ENCODE measurements around the gene THSD7B.

THSD7B gene

DNA sequence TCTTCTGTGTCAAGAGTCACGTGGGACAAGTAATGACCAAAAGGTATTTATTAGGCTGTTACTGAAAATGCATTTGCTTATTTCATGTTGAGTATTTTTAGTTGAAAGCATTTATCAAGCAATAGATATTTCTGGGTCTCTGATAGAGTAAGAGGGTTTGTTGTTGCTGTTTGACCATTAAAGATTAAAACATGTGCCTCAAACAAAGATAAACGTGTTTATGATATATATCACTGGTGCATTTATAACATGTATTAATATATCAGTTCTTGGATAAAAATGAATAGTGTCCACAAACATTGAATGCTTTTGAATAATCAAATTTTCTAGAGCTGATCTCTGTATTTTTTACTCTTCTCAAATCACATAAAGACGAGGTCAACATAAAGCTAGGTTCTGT, 467.7 kb downstream of the THSD7B start:
- DNase-seq (ENCODE audit: low read depth), result no peak
- no peak overlapping the region for H3K4me3 ChIP-seq (ENCODE audit: control insufficient read depth, low read depth, low read length)
- TF ChIP-seq, protein P1, sequence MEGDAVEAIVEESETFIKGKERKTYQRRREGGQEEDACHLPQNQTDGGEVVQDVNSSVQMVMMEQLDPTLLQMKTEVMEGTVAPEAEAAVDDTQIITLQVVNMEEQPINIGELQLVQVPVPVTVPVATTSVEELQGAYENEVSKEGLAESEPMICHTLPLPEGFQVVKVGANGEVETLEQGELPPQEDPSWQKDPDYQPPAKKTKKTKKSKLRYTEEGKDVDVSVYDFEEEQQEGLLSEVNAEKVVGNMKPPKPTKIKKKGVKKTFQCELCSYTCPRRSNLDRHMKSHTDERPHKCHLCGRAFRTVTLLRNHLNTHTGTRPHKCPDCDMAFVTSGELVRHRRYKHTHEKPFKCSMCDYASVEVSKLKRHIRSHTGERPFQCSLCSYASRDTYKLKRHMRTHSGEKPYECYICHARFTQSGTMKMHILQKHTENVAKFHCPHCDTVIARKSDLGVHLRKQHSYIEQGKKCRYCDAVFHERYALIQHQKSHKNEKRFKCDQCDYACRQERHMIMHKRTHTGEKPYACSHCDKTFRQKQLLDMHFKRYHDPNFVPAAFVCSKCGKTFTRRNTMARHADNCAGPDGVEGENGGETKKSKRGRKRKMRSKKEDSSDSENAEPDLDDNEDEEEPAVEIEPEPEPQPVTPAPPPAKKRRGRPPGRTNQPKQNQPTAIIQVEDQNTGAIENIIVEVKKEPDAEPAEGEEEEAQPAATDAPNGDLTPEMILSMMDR (IDR thresholded peaks at IDR 0.05; ENCODE audit: control insufficient read depth, insufficient read depth, low read depth, low read length, missing control alignments), result no peak

DNA sequence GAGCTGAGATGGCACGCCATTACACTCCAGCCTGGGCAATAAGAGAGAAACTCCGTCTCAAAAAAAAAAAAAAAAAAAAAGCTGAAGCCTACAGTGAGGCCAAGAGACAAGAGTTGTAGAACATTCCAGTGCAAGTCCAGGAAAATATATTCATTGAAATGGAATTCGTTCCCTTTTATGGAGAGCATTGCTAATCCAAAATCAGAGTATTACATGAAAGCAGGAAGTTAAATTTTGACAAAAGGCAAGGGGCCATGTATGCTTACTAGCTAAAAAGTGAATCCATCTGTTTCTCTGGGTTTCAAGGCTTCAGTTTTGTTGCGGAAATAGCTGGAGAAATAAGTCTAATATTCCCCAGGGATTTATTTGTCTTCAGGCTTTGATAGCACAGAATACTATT, 471.7 kb downstream of the THSD7B start:
- TF ChIP-seq, protein P1 (IDR thresholded peaks at IDR 0.05; ENCODE audit: control insufficient read depth, insufficient read depth, low read depth, low read length, missing control alignments), result no peak
- H3K4me3 ChIP-seq (ENCODE audit: control insufficient read depth, low read depth, low read length), result no peak overlapping the region
- peak; percentile 46 for DNase-seq (ENCODE audit: low read depth)

DNA sequence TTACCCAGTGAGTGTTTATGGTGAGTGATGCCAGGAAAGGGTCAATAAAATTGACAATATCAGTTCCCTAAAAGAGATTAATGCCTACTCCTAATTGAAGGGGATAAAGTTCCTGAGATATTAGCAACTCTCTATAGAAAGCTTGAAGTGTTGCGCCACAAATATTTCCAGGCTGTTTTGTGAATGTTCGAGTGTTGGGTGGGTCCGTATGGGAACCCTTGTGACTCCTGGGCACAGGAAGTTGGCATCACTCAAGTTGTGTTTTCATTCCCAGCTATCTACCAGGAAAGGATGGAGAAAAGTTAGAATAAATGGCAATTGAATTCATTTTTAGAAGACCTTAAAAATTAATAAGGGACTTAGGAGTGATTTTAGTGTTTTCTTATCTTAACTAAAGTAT, 472.7 kb downstream of the THSD7B start:
- TF ChIP-seq, protein P1 (IDR thresholded peaks at IDR 0.05; ENCODE audit: control insufficient read depth, insufficient read depth, low read depth, low read length, missing control alignments), result no peak
- H3K4me3 ChIP-seq (ENCODE audit: control insufficient read depth, low read depth, low read length), result no peak overlapping the region
- DNase-seq (ENCODE audit: low read depth), result no peak

DNA sequence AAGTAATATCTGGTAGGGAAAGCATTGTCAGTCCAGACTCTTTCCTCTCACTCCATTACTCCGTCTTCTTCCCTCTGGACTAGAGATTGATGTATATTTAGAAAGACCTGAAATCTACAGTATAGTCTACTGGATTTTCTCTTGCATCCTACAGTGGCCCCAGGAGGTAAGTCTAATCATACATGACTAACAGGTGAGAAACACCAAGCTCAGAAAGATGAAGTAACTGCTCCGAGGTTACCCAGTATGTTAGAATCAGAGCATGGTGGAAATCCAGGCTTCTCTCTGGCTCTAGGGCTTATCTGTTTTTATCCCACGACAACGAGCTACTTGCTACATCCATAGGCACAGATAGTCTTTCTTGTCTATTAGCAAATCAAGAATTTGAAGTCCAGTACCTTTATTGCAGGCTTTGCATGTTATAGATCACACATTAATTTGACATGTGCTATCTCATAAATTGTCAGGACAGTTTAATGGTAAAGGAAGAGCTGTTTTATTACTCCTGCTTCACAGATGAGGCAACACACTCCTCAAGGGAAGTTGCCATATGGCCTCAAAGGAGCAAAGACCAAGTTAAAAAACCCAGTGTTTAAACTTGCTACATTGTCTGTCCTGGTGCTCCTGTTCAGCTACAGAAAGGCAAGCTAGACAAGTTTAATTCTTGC, 484.3 kb downstream of the THSD7B start:
- no peak for DNase-seq (ENCODE audit: low read depth)
- no peak overlapping the region for H3K4me3 ChIP-seq (ENCODE audit: control insufficient read depth, low read depth, low read length)
- TF ChIP-seq, protein P1 (IDR thresholded peaks at IDR 0.05; ENCODE audit: control insufficient read depth, insufficient read depth, low read depth, low read length, missing control alignments), result no peak

DNA sequence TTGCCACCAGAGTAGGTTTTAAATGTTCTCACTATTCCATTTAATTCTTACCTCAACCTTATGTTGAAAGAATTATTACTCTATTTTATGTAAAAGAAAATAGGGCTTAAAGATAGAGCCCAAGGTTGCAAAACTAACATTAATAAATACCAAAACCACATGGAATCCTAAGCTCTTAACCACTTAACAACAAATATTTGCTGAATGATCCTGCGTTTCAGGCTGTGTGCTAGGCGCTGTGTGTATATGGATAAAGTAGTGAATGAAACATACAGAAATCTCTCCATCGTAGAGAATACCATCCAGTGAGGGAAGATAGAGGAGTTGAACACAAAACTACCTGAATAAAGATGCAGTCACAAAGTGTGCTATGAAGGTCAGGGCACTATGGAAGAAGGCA, 485.1 kb downstream of the THSD7B start:
- no peak for DNase-seq (ENCODE audit: low read depth)
- TF ChIP-seq, protein P1 (IDR thresholded peaks at IDR 0.05; ENCODE audit: control insufficient read depth, insufficient read depth, low read depth, low read length, missing control alignments), result no peak
- H3K4me3 ChIP-seq (ENCODE audit: control insufficient read depth, low read depth, low read length), result no peak overlapping the region

DNA sequence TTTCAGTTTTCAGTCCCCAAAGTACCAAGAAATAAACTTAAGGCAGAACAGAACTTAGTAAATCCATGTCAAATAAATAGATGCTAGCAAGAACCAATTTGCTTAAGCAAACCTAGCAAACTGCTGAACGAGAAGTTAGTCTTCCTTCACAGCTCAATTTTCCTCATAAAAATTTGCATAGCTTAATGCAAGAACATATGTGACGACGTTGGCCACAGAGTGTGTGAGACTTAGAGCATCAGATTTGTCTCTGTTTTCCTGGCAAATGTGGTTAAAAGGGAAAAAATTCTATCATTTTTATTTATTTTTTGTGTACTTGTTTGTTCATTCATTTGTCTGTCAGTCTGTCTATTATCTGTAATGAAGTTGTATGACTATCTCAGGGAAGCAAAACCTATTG, 485.7 kb downstream of the THSD7B start:
- H3K4me3 ChIP-seq (ENCODE audit: control insufficient read depth, low read depth, low read length), result no peak overlapping the region
- no peak for DNase-seq (ENCODE audit: low read depth)
- TF ChIP-seq, protein P1 (IDR thresholded peaks at IDR 0.05; ENCODE audit: control insufficient read depth, insufficient read depth, low read depth, low read length, missing control alignments), result no peak

All from AG09309 (cell line).